GM23248 (cell line): Measurements from ENCODE around the gene SERPINA4.

Experiments used
- EZH2 ChIP-seq: fragments of 200-600 bp; sonication (generic); IDR thresholded peaks from 2 replicates; pipeline ENCODE4 v1.6.1; 2018; ENCODE audit warnings: antibody characterized with exemption, mild to moderate bottlenecking; ENCODE audit not compliant: insufficient read depth, poor library complexity, severe bottlenecking
- EZH2phosphoT487 ChIP-seq: fragments of 200-600 bp; sonication (generic); IDR thresholded peaks from 2 replicates; pipeline ENCODE4 v1.6.1; 2018; ENCODE audit warnings: antibody characterized with exemption, moderate library complexity, mild to moderate bottlenecking, low read depth; ENCODE audit not compliant: insufficient read depth

DNA sequence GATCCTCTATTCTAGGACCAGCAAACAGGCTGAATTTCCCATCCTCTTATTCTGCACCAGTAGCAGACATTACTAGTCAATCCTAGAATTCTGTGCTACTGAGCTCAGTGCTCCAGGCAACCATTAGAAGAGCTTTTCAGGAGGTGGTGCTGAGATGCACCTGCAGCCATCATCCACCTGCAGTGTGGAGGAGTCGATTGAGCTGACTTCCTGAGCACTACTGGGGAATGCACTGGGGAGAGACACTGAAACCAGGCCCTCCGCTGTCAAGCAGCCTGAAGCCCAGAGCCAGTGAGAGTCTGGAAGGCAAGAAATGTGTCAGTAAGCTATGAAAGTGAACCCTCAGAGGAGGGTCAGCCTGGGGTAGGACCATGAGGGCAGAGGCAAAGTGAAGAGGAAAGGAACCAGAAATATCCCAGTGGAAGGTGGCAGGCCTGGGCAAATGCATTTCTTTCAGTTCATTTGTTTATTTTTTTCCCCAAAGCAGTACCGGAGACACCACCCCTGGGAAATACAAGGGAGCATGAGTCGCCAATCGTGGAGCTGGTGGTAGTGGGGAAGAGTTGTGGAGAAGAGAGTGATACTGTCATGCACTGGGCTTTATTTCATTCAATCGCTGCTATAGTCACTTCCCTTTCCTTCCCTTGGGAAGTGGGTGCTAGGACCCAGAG is 23.0 kb upstream of the SERPINA4 start:
- TF ChIP-seq EZH2 (no peak), EZH2phosphoT487 (no peak)
